ENCODE measurements around the gene IPPK. TPM values are rescaled to one million over a fixed set of nuclear protein-coding genes. Genes with fewer than 3 reads are reported as not detected.

The IPPK gene
- total and polyA plus RNA-seq, 4 experiments from 2014 or later = 6.3 to 7.9 (median 7.3) TPM

DNA sequence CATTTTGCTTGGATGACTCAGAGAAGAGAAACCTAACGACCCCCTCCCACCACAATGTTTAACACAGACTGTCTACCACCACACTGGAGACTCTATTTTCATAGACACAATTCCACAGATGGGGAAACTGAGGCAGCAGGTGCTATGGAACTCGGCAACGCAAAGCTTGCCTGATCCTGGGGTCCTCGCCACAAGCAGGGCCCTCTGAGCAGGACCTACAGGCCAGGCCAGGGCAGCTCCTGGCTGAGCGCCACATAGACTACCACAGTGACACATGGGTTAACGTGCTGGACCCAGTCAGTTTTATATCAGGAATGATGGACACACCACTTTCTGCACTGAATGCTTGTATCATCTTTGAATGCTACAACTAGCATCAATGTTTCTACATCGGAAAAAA, 11.8 kb downstream of the IPPK start:
- peaks cover 5 to 26% (median 10%) of the 10 kb centered on the region in 4 donors for H3K4me1 Mint-ChIP-seq
- no peak overlapping the region for H3K4me3 ChIP-seq (ENCODE audit: low read length in 2 of 2)
- no peaks in the 10 kb centered on the region for H3K9me3 Mint-ChIP-seq
- intact Hi-C loops (cut with micrococcal nuclease) = no loop called here
- H3K4me3 Mint-ChIP-seq = no peak overlapping the region
- H3K36me3 ChIP-seq (ENCODE audit: insufficient read depth, low read length) = peaks cover 4% of the 10 kb centered on the region
- POLR2A ChIA-PET (ENCODE audit: partially characterized antibody) = no interaction called here
- CTCF ChIA-PET (ENCODE audit: partially characterized antibody) = no interaction called here
- no peaks in the 10 kb centered on the region for H3K9me3 ChIP-seq (ENCODE audit: control insufficient read depth in 1 of 2, low read length in 2 of 2)
- no peaks in the 10 kb centered on the region for H3K4me1 ChIP-seq (ENCODE audit: insufficient read depth, low read length)
- peaks cover 21 to 38% of the 10 kb centered on the region in 2 donors for H3K36me3 Mint-ChIP-seq
- H3K27ac ChIP-seq (ENCODE audit: low read depth, low read length) = no peak overlapping the region
- H3K27ac Mint-ChIP-seq = no peak overlapping the region
- no peaks in the 10 kb centered on the region for H3K27me3 Mint-ChIP-seq
- no peaks in the 10 kb centered on the region for H3K27me3 ChIP-seq (ENCODE audit: insufficient read depth, low read length)
- no peak for DNase-seq

DNA sequence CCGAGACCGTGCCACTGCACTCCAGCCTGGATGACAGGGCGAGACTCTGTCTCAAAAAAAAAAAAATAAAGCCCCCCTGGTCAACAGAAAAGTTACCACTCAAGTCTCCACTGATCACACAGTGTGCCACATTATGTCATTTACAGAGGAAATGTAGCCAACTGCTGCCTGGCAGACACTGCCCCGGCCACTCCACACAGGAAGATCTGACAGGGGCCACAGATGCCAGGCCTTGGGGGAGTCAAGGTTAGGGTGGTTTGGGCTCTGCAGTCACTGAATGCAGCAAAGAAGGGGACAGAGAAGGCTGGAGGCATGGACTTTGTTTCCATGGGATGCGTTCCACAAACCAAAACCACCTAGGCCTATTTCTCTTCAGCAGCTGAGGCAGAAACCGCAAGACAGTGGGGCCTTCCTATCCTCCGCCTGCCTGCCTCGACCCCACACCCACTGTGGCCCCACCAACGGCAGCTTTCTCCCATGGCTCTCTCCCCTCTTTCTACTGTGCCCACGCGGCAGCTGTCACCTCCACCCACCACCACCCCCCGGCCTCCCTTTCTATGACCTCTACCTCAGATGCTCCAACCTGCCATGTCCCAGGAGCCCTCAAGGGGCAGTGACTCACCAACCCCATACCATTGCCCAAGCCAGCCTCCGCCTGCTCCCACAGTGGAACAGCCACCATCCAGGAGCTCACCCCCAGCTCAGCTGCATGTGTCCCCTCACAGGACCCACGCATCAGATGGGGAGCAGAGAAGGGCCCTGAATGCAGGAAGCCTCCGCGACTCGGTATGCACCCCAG, 12.4 kb downstream of the IPPK start:
- no peak overlapping the region for H3K4me3 ChIP-seq (ENCODE audit: low read length in 2 of 2)
- Mint-ChIP-seq H3K27me3 (no peaks in the 10 kb centered on the region), H3K36me3 (peaks cover 26 to 41% of the 10 kb centered on the region in 2 donors), H3K4me3 (no peak overlapping the region), H3K27ac (no peak overlapping the region), H3K9me3 (no peaks in the 10 kb centered on the region), H3K4me1 (peaks cover 4 to 22% (median 7%) of the 10 kb centered on the region in 4 donors)
- H3K4me1 ChIP-seq (ENCODE audit: insufficient read depth, low read length) = no peaks in the 10 kb centered on the region
- peaks cover 9% of the 10 kb centered on the region for H3K36me3 ChIP-seq (ENCODE audit: insufficient read depth, low read length)
- H3K27me3 ChIP-seq (ENCODE audit: insufficient read depth, low read length) = no peaks in the 10 kb centered on the region
- H3K27ac ChIP-seq (ENCODE audit: low read depth, low read length) = no peak overlapping the region
- intact Hi-C loops (cut with micrococcal nuclease) = no loop called here
- ChIA-PET POLR2A (ENCODE audit: partially characterized antibody) (no interaction called here), CTCF (ENCODE audit: partially characterized antibody) (no interaction called here)
- H3K9me3 ChIP-seq (ENCODE audit: control insufficient read depth in 1 of 2, low read length in 2 of 2) = no peaks in the 10 kb centered on the region
- no peak for DNase-seq

DNA sequence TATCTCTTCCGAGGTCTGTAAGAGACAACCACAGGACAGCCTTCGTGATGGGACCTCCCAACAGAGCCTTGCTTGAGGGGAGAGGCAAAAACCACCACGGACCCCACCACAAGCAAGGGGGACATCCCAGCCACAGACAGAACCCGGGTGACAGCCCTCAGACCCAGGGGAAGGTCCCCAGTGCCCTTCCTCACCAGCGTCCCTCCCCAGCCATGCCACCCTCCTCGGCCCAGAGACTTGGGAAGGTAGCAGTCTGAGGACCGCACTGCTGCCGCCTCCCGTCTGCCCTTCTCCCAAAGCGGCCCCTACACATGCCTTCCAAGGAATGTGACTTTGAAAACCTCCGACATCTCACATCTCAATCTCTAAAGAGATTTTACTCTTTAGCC, 13.4 kb downstream of the IPPK start:
- Histone ChIP-seq H3K27me3 (ENCODE audit: insufficient read depth, low read length) (no peaks in the 10 kb centered on the region), H3K27ac (ENCODE audit: low read depth, low read length) (no peak overlapping the region), H3K36me3 (ENCODE audit: insufficient read depth, low read length) (peaks cover 9% of the 10 kb centered on the region), H3K4me1 (ENCODE audit: insufficient read depth, low read length) (no peaks in the 10 kb centered on the region), H3K4me3 (ENCODE audit: low read length in 2 of 2) (no peak overlapping the region), H3K9me3 (ENCODE audit: control insufficient read depth in 1 of 2, low read length in 2 of 2) (no peaks in the 10 kb centered on the region)
- H3K36me3 Mint-ChIP-seq = peaks cover 24 to 42% of the 10 kb centered on the region in 2 donors
- H3K4me1 Mint-ChIP-seq = peaks cover 2 to 14% (median 5%) of the 10 kb centered on the region in 4 donors
- H3K27me3 Mint-ChIP-seq = no peaks in the 10 kb centered on the region
- H3K27ac Mint-ChIP-seq = peak overlapping the region in 1 of 7 donors; percentile 22
- H3K4me3 Mint-ChIP-seq = no peak overlapping the region
- POLR2A ChIA-PET (ENCODE audit: partially characterized antibody) = no interaction called here
- intact Hi-C loops (cut with micrococcal nuclease) = no loop called here
- no peak for DNase-seq
- no peaks in the 10 kb centered on the region for H3K9me3 Mint-ChIP-seq
- CTCF ChIA-PET (ENCODE audit: partially characterized antibody) = no interaction called here

DNA sequence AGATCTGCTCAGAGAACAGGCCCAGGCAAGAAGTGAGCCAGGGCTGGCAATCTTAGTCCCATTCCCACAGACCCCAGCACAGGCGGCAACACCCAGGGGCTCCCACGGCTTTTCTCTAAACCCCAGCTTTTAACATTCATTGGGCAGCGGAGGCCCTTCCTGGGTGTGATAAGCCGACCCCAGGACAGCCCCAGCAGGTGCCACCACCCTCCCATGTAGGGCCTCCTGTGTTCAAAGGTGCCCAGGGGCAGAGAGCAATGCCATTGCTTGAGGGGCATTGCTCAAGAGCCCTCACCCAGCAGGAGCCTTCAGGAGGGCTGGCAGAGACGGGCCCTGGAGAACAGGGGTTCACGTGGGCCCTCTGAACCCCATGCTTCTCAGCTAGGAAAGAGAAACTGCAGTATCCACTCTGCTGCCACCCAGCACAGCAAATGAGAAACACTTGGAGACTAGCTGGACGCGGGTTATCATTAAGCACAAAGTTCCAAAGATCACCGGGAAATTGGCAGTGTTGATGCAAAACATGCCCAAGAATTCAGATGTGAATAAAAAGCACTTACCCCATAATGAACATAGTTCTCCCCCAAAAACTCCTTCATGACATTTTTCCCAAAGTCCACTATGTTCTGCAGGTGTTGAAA, 13.9 kb downstream of the IPPK start:
- Mint-ChIP-seq H3K9me3 (no peaks in the 10 kb centered on the region), H3K36me3 (peaks cover 23 to 45% of the 10 kb centered on the region in 2 donors), H3K27me3 (no peaks in the 10 kb centered on the region), H3K27ac (peak overlapping the region in 2 of 7 donors; percentile 22 to 25), H3K4me3 (no peak overlapping the region), H3K4me1 (peaks cover 1 to 9% (median 4%) of the 10 kb centered on the region in 4 donors)
- H3K27me3 ChIP-seq (ENCODE audit: insufficient read depth, low read length) = no peaks in the 10 kb centered on the region
- H3K4me1 ChIP-seq (ENCODE audit: insufficient read depth, low read length) = no peaks in the 10 kb centered on the region
- POLR2A ChIA-PET (ENCODE audit: partially characterized antibody) = no interaction called here
- H3K4me3 ChIP-seq (ENCODE audit: low read length in 2 of 2) = no peak overlapping the region
- H3K9me3 ChIP-seq (ENCODE audit: control insufficient read depth in 1 of 2, low read length in 2 of 2) = no peaks in the 10 kb centered on the region
- H3K36me3 ChIP-seq (ENCODE audit: insufficient read depth, low read length) = peaks cover 13% of the 10 kb centered on the region
- CTCF ChIA-PET (ENCODE audit: partially characterized antibody) = no interaction called here
- DNase-seq = no peak
- no peak overlapping the region for H3K27ac ChIP-seq (ENCODE audit: low read depth, low read length)
- intact Hi-C loops (cut with micrococcal nuclease) = no loop called here

DNA sequence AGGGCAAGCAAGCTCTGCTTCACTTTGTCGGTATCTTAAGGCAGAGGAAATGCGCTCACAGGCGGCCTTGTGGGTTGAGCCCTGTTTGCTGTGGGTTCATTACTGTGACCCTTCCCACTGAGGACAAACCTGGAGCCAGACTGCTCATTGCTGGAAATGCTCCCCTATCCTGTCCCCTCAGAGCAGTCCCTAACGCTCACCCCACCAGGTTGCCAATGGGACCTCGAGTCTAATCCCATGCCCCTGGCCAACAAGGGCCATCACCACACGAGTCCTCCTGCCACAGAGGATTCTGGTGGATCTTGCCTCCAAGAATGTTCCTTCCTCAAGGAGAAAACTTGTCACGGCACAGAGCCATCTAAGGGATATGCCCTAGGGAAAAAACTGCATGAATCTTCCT, 14.6 kb downstream of the IPPK start:
- Mint-ChIP-seq H3K4me1 (peaks cover 1 to 5% (median 4%) of the 10 kb centered on the region in 4 donors), H3K27me3 (no peaks in the 10 kb centered on the region), H3K36me3 (peaks cover 28 to 50% of the 10 kb centered on the region in 2 donors), H3K4me3 (no peak overlapping the region), H3K9me3 (no peaks in the 10 kb centered on the region), H3K27ac (peak overlapping the region in 2 of 7 donors; percentile 25 to 70)
- no peaks in the 10 kb centered on the region for H3K27me3 ChIP-seq (ENCODE audit: insufficient read depth, low read length)
- DNase-seq = no peak
- intact Hi-C loops (cut with micrococcal nuclease) = no loop called here
- H3K27ac ChIP-seq (ENCODE audit: low read depth, low read length) = no peak overlapping the region
- CTCF ChIA-PET (ENCODE audit: partially characterized antibody) = no interaction called here
- H3K4me3 ChIP-seq (ENCODE audit: low read length in 2 of 2) = no peak overlapping the region
- POLR2A ChIA-PET (ENCODE audit: partially characterized antibody) = interaction anchor here (1.0 kb wide), 1 partner anchor 15 kb away, joined by 3 read pairs; the partner anchor contains the start of gene IPPK
- H3K36me3 ChIP-seq (ENCODE audit: insufficient read depth, low read length) = peaks cover 13% of the 10 kb centered on the region
- H3K9me3 ChIP-seq (ENCODE audit: control insufficient read depth in 1 of 2, low read length in 2 of 2) = no peaks in the 10 kb centered on the region
- H3K4me1 ChIP-seq (ENCODE audit: insufficient read depth, low read length) = no peaks in the 10 kb centered on the region

DNA sequence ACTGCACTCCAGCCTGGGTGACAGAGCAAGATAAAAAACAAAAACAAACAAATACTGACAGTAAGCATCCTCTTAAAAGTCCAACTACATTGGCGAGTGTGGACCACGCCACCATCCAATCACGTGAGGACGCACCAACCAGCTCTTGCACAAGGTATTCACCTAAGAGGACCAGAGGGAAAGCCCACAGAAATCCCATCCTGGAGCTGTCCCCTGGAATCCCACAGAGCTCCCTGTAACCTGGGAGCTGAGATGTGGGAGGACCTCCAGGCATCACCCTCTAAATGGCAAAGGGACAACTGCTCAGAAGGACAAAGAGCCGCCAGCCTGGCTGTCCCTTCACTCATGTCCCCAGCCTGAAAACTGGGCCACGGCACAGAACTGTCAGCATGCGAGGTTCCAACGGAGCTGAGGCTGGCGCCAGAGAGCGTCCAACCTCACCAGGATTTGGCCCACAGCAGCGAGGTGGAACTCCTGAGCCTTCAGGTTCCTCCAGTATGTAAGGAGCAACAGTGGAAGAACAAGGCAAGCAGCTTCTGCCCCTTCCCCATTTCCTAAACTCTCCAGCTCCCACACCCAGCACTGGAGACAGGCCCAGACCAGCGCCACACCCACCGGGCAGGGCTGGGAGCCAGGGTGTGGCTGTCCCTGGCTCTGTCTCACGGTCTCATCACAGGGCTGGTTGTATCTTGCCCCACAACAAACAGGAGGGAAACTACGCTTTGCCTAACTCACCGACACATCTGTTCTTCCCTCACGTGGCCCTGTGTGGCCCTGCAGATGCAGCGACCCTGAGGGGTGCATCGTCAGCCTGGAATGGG, 15.2 kb downstream of the IPPK start:
- Mint-ChIP-seq H3K36me3 (peaks cover 29 to 54% of the 10 kb centered on the region in 2 donors), H3K9me3 (no peaks in the 10 kb centered on the region), H3K27me3 (no peaks in the 10 kb centered on the region), H3K4me1 (peaks cover 0 to 1% (median under 1%) of the 10 kb centered on the region in 4 donors), H3K27ac (peak overlapping the region in 1 of 7 donors; percentile 70), H3K4me3 (no peak overlapping the region)
- no peaks in the 10 kb centered on the region for H3K9me3 ChIP-seq (ENCODE audit: control insufficient read depth in 1 of 2, low read length in 2 of 2)
- H3K4me1 ChIP-seq (ENCODE audit: insufficient read depth, low read length) = no peaks in the 10 kb centered on the region
- ChIA-PET POLR2A (ENCODE audit: partially characterized antibody) (interaction anchor here (1.0 kb wide), 1 partner anchor 15 kb away, joined by 3 read pairs; the partner anchor contains the start of gene IPPK), CTCF (ENCODE audit: partially characterized antibody) (no interaction called here)
- H3K36me3 ChIP-seq (ENCODE audit: insufficient read depth, low read length) = peaks cover 13% of the 10 kb centered on the region
- no peak overlapping the region for H3K27ac ChIP-seq (ENCODE audit: low read depth, low read length)
- no peak overlapping the region for H3K4me3 ChIP-seq (ENCODE audit: low read length in 2 of 2)
- intact Hi-C loops (cut with micrococcal nuclease) = no loop called here
- H3K27me3 ChIP-seq (ENCODE audit: insufficient read depth, low read length) = no peaks in the 10 kb centered on the region
- DNase-seq = no peak

DNA sequence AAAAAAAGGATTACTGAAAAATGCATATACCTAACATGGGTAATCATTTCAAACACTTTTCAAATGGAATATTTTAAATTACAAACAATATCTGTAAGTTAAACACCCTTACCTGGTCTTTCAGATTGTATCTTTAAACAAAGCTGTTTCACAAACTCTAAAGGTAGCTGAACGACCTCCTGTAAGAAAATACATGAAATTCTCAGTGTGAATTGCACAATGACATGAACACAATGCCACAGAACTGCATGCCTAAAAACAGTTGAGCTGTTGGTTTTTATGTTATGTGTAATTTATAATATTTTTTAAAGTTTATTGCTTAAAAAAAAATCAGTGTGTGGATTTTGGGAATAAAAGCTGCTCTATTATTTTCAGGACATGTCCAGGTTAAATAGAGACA, 17.5 kb downstream of the IPPK start:
- Mint-ChIP-seq H3K4me3 (no peak overlapping the region), H3K4me1 (peaks cover 0 to 1% (median under 1%) of the 10 kb centered on the region in 4 donors), H3K9me3 (no peaks in the 10 kb centered on the region), H3K27ac (peak overlapping the region in 1 of 7 donors; percentile 57), H3K27me3 (no peaks in the 10 kb centered on the region), H3K36me3 (peaks cover 47 to 64% of the 10 kb centered on the region in 2 donors)
- no peak overlapping the region for H3K27ac ChIP-seq (ENCODE audit: low read depth, low read length)
- H3K36me3 ChIP-seq (ENCODE audit: insufficient read depth, low read length) = peaks cover 33% of the 10 kb centered on the region
- no peak for DNase-seq
- CTCF ChIA-PET (ENCODE audit: partially characterized antibody) = interaction anchor here (0.9 kb wide), 1 partner anchor 65 kb away, joined by 3 read pairs; no protein-coding TSS in a partner anchor
- H3K27me3 ChIP-seq (ENCODE audit: insufficient read depth, low read length) = no peaks in the 10 kb centered on the region
- intact Hi-C loops (cut with micrococcal nuclease) = no loop called here
- no peaks in the 10 kb centered on the region for H3K9me3 ChIP-seq (ENCODE audit: control insufficient read depth in 1 of 2, low read length in 2 of 2)
- H3K4me1 ChIP-seq (ENCODE audit: insufficient read depth, low read length) = no peaks in the 10 kb centered on the region
- no peak overlapping the region for H3K4me3 ChIP-seq (ENCODE audit: low read length in 2 of 2)
- POLR2A ChIA-PET (ENCODE audit: partially characterized antibody) = interaction anchor here (1.7 kb wide), 1 partner anchor 18 kb away, joined by 6 read pairs; the partner anchor contains the start of gene IPPK

Data from CD4-positive, alpha-beta memory T cell (primary cell).